ENCODE measurements around the gene PRSS50. TPM values are rescaled to one million over a fixed set of nuclear protein-coding genes. Genes with fewer than 3 reads are reported as not detected.

PRSS50 gene
- total RNA-seq, 1 experiment from 2014 or later = not detected

- POLR2A ChIA-PET = no interaction called here
- Histone ChIP-seq H3K9ac (ENCODE audit: low read length) (no peak overlapping the region), H3K27ac (ENCODE audit: low read depth, low read length) (no peak overlapping the region; the same call in 1 of the 2 replicates), H2AFZ (ENCODE audit: low read depth, low read length, poor library complexity, severe bottlenecking) (no peak overlapping the region), H3K9me2 (ENCODE audit: insufficient read depth) (no peaks in the 10 kb centered on the region), H3K36me3 (ENCODE audit: control insufficient read depth in 1 of 2, insufficient read depth in 2 of 2, low read length in 2 of 2) (no peaks in the 10 kb centered on the region), H3K9me3 (ENCODE audit: control insufficient read depth in 1 of 2, insufficient read depth in 1 of 2, low read depth in 1 of 2, low read length in 2 of 2) (no peaks in the 10 kb centered on the region), H3K4me3 (replicated peaks in 1 of 2; ENCODE audit: low read depth in 1 of 2, low read length in 2 of 2) (no peak overlapping the region), H3K27me3 (ENCODE audit: insufficient read depth, low read length) (no peaks in the 10 kb centered on the region), H3K79me2 (ENCODE audit: insufficient read depth, low read length) (no peaks in the 10 kb centered on the region), H3K4me1 (ENCODE audit: control insufficient read depth in 1 of 2, insufficient read depth in 2 of 2, low read length in 2 of 2) (peaks cover 0 to 18% of the 10 kb centered on the region in 2 experiments; a peak in 1 of 4 replicates), H3K4me2 (ENCODE audit: low read length) (no peak overlapping the region), H4K20me1 (ENCODE audit: insufficient read depth) (no peaks in the 10 kb centered on the region)
- DNase-seq (ENCODE audit: low read depth, low spot score) (no peak), ATAC-seq (no peak)
- intact Hi-C loops (cut with micrococcal nuclease) = loop anchor here (10.0 kb wide), 1 partner anchor 1085 kb away; the partner anchor contains the start of gene SMARCC1
- BruUV-seq (replicated peaks) = no TSS peak
- TF ChIP-seq EZH2 (IDR thresholded peaks at IDR 0.05) = no peak
- TF ChIP-seq YY1 (IDR thresholded peaks at IDR 0.05; ENCODE audit: extremely low read depth, insufficient replicate concordance, low read depth, low read length) = no peak
- no peak for TF ChIP-seq ZBTB33 (IDR thresholded peaks at IDR 0.05; ENCODE audit: extremely low read depth, insufficient replicate concordance, low read length)
- TF ChIP-seq, protein P1, sequence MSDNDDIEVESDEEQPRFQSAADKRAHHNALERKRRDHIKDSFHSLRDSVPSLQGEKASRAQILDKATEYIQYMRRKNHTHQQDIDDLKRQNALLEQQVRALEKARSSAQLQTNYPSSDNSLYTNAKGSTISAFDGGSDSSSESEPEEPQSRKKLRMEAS (IDR thresholded peaks at IDR 0.05) = no peak
- TF ChIP-seq CBX3 (IDR thresholded peaks at IDR 0.05; ENCODE audit: low read depth) = no peak
- TF ChIP-seq JUND (IDR thresholded peaks at IDR 0.05) = no peak
- TF ChIP-seq CEBPB (IDR thresholded peaks at IDR 0.05; ENCODE audit: low read depth) = no peak
- TF ChIP-seq SP1 (IDR thresholded peaks at IDR 0.05; ENCODE audit: low read depth) = no peak
- TF ChIP-seq SIN3A (IDR thresholded peaks at IDR 0.05; ENCODE audit: low read depth) = no peak
- no peak for TF ChIP-seq SRF (IDR thresholded peaks at IDR 0.05; ENCODE audit: low read depth)
- no peak for TF ChIP-seq ZNF274 (IDR thresholded peaks at IDR 0.05; ENCODE audit: low read depth, low read length)
- TF ChIP-seq ELF1 (IDR thresholded peaks at IDR 0.05; ENCODE audit: borderline replicate concordance, low read depth) = no peak
- TF ChIP-seq POLR2AphosphoS5 (IDR thresholded peaks at IDR 0.05; ENCODE audit: low read depth, low read length) = no peak
- no peak for TF ChIP-seq EZH2phosphoT487 (IDR thresholded peaks at IDR 0.05; ENCODE audit: borderline replicate concordance)
- TF ChIP-seq EGR1 (IDR thresholded peaks at IDR 0.05; ENCODE audit: low read depth) = no peak
- TF ChIP-seq FOSL1 (IDR thresholded peaks at IDR 0.05; ENCODE audit: low read depth) = no peak
- RAD21 ChIA-PET (ENCODE audit: low non-redundant PET in 1 of 2, low total read pairs in 2 of 2, uncharacterized antibody in 2 of 2, unreplicated experiment in 2 of 2) = no interaction called here
- CTCF ChIA-PET = no interaction called here
These were observed 17.8 kb downstream of the PRSS50 start for GRCh38 chr3:46699676-46700523.
